ENCODE data around the gene NEU2. TPM values are rescaled to one million over a fixed set of nuclear protein-coding genes. Genes with fewer than 3 reads are reported as not detected.

Gene NEU2
- total and polyA plus RNA-seq, 10 donors: not detected

GRCh38 chr2:233031556-233032500, 644 bp upstream of the NEU2 start:
- TF ChIP-seq POLR2A (IDR thresholded peaks at IDR 0.05): no peak
- no peak for TF ChIP-seq CTCF (IDR thresholded peaks at IDR 0.05 in 8 of 11, conservative IDR thresholded peaks at IDR 0.05 in 3 of 11)
- TF ChIP-seq POLR2AphosphoS5 (IDR thresholded peaks at IDR 0.05): no peak
- intact Hi-C loops (cut with DNase I; ENCODE audit: low total_unique reads): no loop called here
- peak; percentile 69 for DNase-seq

GRCh38 chr2:233033672-233034071, 1.2 kb downstream of the NEU2 start:
- DNase-seq: peak; percentile 36
- Histone ChIP-seq H3K27ac (no peak overlapping the region), H3K27me3 (replicated peaks in 1 of 7) (no peaks in the 10 kb centered on the region), H3K4me3 (no peak overlapping the region), H3K4me1 (no peaks in the 10 kb centered on the region), H3K36me3 (no peaks in the 10 kb centered on the region), H3K9me3 (no peaks in the 10 kb centered on the region)
- TF ChIP-seq POLR2AphosphoS5 (IDR thresholded peaks at IDR 0.05) (no peak), POLR2A (IDR thresholded peaks at IDR 0.05) (no peak), CTCF (IDR thresholded peaks at IDR 0.05 in 8 of 11, conservative IDR thresholded peaks at IDR 0.05 in 3 of 11) (no peak)
- intact Hi-C loops (cut with DNase I; ENCODE audit: low total_unique reads): no loop called here
- 62 to 86% (median 73%) methylated on average over 9 of the region's 9 CpGs for WGBS, 5 donors

More at GRCh38 chr2:233031556-233032500, 644 bp upstream of the NEU2 start:
- H3K9me3 ChIP-seq: no peaks in the 10 kb centered on the region
- H3K27me3 ChIP-seq (replicated peaks in 1 of 7): no peaks in the 10 kb centered on the region
- H3K36me3 ChIP-seq: no peaks in the 10 kb centered on the region
- no peaks in the 10 kb centered on the region for H3K4me1 ChIP-seq
- WGBS, 5 donors: 82 to 91% (median 89%) methylated on average over 27 of the region's 27 CpGs
- no peak overlapping the region for H3K4me3 ChIP-seq
- no peak overlapping the region for H3K27ac ChIP-seq

- Histone ChIP-seq H3K36me3 (no peaks in the 10 kb centered on the region), H3K4me1 (no peaks in the 10 kb centered on the region), H3K27ac (no peak overlapping the region), H3K4me3 (no peak overlapping the region), H3K27me3 (replicated peaks in 1 of 7) (no peaks in the 10 kb centered on the region), H3K9me3 (no peaks in the 10 kb centered on the region)
- intact Hi-C loops (cut with DNase I; ENCODE audit: low total_unique reads): no loop called here
- WGBS, 5 donors: 90 to 95% (median 94%) methylated on average over 17 to 37 of the region's 37 CpGs
- TF ChIP-seq CTCF (IDR thresholded peaks at IDR 0.05 in 8 of 11, conservative IDR thresholded peaks at IDR 0.05 in 3 of 11) (no peak), POLR2A (IDR thresholded peaks at IDR 0.05) (no peak), POLR2AphosphoS5 (IDR thresholded peaks at IDR 0.05) (no peak)
- DNase-seq: peak; percentile 61
These were observed 1.8 kb downstream of the NEU2 start for GRCh38 chr2:233034091-233034882.

Data from spleen (tissue), 11 donors.